HG03064 (cell line): ENCODE results near the gene MYO6.
"Not testable (repeated sequence)": the region's sequence is repeated elsewhere in the genome, so short reads cannot be mapped to it uniquely, and the experiment has no call there.

Experiments used
- ATAC-seq: cut with Tn5 transposase; IDR thresholded peaks from one replicate; pipeline ENCODE4 v1.9.1; 2021; ENCODE audit warnings: low read depth; ENCODE audit not compliant: unreplicated experiment

The MYO6 gene

DNA sequence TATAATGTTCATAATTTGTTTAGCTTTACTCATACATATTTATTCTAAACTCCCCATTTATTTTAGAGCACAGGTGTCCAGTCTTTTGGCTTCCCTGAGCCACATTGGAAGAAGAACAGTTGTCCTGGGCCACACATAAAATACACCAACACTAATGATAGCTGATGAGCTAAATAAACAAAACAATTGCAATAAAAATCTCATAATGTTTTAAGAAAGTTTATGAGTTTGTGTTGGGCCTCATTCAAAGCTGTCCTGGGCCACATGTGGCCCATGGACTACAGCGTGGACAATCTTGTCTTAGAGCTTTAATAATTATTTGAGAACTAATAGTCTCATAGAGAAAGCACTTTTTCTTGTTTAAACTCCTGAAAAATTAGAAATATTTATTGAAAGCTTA is 131.3 kb downstream of the MYO6 start:
- no peak for ATAC-seq

GRCh38 chr6:75882734-75883133 is 133.7 kb downstream of the MYO6 start:
- ATAC-seq = no peak

- no peak for ATAC-seq
Measured at GRCh38 chr6:75884822-75885221, 135.8 kb downstream of the MYO6 start.

- ATAC-seq = no peak
Measured at GRCh38 chr6:75892384-75892783, 143.3 kb downstream of the MYO6 start.

- ATAC-seq = peak; percentile 85
Measured at GRCh38 chr6:75893058-75893775, 144.2 kb downstream of the MYO6 start.

GRCh38 chr6:75893776-75894152 is 144.7 kb downstream of the MYO6 start:
- peak; percentile 13 for ATAC-seq

DNA sequence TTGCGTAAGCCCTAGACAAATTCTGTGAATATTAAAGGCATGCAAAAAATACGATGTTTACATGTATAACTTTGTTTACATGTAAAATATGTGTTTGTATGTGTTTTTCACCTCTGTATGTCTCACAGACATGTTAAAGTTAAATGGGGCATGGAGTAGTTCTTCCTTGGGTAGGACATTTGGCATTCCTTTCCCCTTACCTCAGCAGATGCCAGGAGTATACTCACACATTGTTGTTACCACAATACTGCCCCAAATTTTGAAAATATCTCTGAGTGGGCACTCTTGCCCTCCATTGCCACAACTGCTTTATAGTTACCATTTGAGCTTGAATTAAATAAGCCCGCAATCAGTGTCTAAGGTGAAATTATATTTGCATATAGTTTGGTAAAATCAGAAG is 147.5 kb downstream of the MYO6 start:
- no peak for ATAC-seq

DNA sequence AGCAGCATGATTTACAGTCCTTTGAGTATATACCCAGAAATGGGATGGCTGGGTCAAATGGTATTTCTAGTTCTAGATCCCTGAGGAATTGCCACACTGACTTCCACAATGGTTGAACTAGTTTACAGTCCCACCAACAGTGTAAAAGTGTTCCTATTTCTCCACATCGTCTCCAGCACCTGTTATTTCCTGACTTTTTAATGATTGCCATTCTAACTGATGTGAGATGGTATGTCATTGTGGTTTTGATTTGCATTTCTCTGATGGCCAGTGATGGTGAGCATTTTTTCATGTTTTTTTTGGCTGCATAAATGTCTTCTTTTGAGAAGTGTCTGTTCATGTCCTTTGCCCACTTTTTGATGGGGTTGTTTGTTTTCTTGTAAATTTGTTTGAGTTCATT is 151.2 kb downstream of the MYO6 start:
- not testable (repeated sequence) for ATAC-seq

- ATAC-seq = not testable (repeated sequence)
Measured at GRCh38 chr6:75905129-75905528, 156.1 kb downstream of the MYO6 start.

DNA sequence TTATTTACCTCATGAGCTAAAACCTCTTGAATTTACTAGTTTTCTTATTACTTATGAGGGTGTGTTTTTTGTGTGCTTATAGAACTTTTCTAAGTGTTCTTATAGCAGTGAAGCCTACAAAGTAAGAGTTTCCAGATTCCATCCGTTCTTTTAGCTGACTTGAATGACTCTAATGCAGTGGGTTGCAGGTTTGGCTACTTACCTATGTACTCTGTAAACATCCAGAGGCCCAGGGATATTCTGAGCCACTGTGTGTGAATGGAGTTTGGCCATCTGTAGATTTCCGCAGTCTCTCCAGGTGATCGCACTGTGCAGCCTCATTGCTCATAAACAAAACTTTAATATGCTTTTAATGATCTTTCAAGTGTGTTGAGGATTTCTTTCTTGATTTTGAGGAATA is 157.8 kb downstream of the MYO6 start:
- ATAC-seq = no peak

- no peak for ATAC-seq
Measured at GRCh38 chr6:75907444-75907843, 158.4 kb downstream of the MYO6 start.

DNA sequence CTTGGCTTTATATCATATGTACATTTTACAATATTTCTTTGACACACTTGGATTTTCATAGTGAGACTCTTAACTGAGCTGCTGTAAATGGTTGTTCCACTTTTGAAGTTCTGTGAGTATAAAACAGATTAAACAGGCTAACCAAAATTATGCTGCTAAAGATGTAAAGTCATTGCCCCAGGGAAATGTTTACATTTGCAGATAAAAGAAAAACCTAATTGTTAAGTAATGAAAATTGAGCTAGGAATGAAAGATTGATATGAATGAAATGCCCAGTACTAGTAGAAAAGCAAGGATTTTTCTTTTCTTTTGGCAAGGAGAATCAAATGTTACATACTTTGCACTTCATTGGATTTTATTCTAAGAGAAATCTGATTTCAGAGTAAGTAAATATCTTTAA is 164.0 kb downstream of the MYO6 start:
- ATAC-seq = no peak

GRCh38 chr6:75922226-75922625 is 173.2 kb downstream of the MYO6 start:
- no peak for ATAC-seq

DNA sequence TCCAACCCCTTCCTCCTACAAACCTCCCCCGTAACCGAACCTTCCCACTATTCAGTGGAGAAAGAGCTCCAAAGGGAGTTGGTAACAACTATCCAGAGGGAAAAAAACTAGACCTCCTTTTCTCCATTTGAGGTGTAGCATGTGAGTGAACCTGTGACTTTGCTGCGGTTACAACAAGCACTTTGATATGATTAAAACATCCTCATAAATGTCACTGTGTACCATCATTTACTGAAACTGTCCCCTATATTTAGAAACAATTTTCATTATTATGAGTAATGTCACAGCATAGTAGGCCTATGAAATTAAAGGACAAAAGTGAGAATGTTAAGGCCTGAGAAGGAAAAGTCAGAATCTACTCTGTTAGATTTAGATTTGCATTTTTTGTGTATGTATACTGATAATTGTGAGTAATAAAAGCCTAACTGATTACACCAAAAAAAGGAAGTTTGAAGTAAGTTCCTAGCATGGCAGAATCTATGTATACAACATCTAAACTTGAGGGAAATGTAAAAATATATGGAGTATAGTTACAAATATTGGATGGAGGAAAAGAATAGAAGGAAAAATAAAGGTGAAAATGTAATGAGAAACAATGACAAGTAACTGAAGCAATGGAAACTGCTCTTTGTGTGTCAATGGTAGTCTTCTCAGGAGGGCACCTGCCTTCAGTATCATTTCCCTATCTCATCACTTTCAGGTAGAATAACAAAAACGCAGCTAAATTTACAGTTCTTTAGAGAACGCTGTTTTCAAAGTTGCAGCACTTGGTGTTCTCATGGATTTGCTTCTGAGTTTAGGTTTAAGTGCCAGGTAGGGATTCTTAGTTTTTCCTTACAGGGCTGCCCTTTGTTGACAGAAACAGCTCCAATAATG is 177.5 kb downstream of the MYO6 start:
- ATAC-seq = no peak

DNA sequence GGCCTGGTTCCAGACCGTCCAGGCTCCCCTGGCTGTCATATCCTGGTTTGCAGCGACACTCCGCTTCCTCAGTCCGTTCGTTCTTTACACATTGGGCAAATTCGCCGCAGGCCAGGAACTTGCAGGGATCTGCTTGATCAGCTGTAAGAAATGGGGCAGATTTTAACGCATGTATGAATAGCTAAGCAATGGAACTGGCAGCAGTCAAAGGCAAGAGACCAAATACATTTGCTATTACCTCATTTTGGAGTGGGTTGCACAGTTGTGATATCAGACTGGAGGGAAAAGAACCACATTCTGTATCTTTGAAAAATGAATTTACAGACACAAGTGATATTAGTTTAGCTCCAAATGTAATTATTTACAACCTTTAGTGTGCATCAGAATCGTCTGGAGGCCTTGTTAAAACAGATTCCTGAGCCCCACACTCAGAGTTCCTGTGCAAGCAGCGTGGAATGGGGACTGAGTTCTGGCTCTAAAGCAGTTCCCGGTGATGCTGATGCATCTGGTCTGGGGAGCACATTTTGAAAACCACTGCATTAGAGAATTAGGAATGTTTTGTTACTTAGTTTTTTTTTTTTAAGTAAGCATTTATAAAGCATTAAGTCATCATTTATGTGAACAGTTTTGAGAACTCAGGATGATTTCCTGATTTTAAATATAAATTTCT is 182.1 kb downstream of the MYO6 start:
- no peak for ATAC-seq

- ATAC-seq = no peak
Measured at GRCh38 chr6:75932067-75932466, 183.0 kb downstream of the MYO6 start.

GRCh38 chr6:75933387-75933975 is 184.4 kb downstream of the MYO6 start:
- no peak for ATAC-seq

DNA sequence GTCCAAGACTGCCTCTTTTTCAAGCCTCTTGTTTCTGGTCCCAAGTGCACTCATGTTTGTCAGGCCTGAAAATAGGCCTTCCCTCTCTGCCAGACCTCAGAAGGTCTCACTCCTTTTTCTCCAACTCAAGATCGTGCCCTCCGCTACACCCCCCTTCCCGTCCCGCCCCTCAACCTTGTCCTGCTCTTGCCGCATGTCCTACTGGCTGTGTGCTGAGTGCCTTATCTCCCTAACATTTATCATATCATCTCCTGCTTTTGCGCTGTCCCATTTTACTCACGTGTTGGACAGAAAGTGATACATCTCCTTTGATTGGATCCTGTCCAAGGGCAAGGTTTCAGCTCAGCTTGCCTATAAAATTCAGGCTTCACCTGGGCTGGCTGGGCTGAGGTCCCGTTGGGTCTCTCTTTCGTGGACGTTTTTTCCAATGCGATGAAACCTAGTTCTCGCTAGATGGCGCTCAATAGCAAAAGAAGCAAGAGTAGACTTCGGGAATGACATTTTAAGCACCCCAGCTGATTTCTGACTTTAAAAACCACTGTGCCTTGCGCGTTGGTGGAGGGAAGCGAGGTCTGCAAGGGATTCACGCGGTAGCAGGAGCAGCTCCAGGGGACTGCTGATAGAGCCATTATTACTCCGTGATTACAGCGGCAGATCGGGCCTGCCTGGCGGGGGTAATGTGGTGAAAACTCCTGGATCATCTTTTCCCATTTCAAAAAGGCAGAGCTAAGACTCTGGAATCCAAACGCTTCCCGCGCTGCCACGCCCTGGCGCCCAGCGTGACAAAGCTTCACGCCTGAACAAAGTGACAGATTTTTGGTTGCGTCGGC is 185.8 kb downstream of the MYO6 start:
- ATAC-seq = peak; percentile 76

GRCh38 chr6:75935473-75935793 is 186.4 kb downstream of the MYO6 start:
- no peak for ATAC-seq

- ATAC-seq = no peak
Measured at GRCh38 chr6:75936682-75937081, 187.6 kb downstream of the MYO6 start.
